Lower leg skin (tissue), 3 donors: ENCODE measurements around the gene DPEP1.

ENCODE experiments used
- CTCF ChIP-seq, 3 donors: fragments of 450-650 bp; IDR thresholded peaks; one replicate each; pipeline ENCODE4 v1.5.1; 2016; ENCODE audit warnings: antibody characterized with exemption in 3 of 3, mild to moderate bottlenecking in 3 of 3, moderate library complexity in 2 of 3
- POLR2A ChIP-seq, 2 donors: fragments of 450-650 bp; IDR thresholded peaks; one replicate each; pipeline ENCODE4 v1.6.1; 2016 to 2017; ENCODE audit warnings: antibody characterized with exemption in 2 of 2, mild to moderate bottlenecking in 1 of 2, moderate library complexity in 1 of 2

GRCh38 chr16:89661215-89661614 lies 47.8 kb downstream of the DPEP1 start:
- TF ChIP-seq CTCF (IDR thresholded peaks at IDR 0.05) (no peak), POLR2A (IDR thresholded peaks at IDR 0.05) (no peak)
